Cardiac fibroblast (primary cell): Measurements from ENCODE around the gene VPS33A.

Experiments used
- DNase-seq, 2 donors: peaks; one replicate each; pipeline versions ENCODE4 v3.0.0 to v3.0.0-alpha.2; 2010; ENCODE audit warnings: low read depth in 2 of 2
- H3K4me3 ChIP-seq, 2 donors: replicated peaks in 1 of 2; 1 replicate in 1 of 2; 2 replicates in 1 of 2; pipeline ENCODE4 v1.5.1; 2011; ENCODE audit warnings: low read depth in 2 of 2, low read length in 2 of 2, mild to moderate bottlenecking in 2 of 2, moderate library complexity in 1 of 2
- TF ChIP-seq, protein P1 (sequence below): IDR thresholded peaks from one replicate; pipeline ENCODE4 v1.5.1; 2011; ENCODE audit warnings: low read depth, mild to moderate bottlenecking, low read length, inconsistent platforms

Gene VPS33A

DNA sequence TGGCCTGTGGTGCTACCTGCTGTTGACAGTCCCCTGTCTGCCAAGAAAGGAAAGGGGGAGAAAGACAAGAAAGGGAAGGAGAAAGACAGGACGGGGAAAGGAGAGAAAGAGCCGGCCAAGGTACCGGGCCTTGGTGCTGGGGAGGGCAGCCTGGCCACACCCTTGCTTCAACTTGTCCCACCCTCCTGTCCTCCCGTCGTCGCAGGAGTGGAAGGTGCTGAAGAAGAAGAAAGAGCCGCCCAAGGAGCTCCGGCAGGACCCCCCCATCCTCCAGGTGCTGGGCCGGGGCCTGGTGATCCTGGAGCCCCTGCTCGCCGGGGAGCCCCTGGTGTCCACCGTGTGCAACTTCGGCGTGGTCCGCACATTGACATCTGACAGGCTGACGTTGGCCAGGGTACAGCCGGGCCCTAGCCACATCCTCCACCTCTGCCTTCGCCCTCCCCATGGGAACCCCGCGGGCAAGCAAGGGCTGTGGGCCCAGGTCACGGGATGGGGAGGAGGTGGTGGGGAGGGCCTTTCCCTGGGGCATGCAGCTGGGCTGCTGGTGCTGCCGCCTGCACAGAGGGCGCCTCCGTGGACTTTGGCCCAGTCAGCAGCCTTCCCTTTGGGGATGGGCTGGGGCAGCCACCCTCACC, 65.6 kb downstream of the VPS33A start:
- no peak overlapping the region for H3K4me3 ChIP-seq
- DNase-seq: no peak
- TF ChIP-seq, protein P1, sequence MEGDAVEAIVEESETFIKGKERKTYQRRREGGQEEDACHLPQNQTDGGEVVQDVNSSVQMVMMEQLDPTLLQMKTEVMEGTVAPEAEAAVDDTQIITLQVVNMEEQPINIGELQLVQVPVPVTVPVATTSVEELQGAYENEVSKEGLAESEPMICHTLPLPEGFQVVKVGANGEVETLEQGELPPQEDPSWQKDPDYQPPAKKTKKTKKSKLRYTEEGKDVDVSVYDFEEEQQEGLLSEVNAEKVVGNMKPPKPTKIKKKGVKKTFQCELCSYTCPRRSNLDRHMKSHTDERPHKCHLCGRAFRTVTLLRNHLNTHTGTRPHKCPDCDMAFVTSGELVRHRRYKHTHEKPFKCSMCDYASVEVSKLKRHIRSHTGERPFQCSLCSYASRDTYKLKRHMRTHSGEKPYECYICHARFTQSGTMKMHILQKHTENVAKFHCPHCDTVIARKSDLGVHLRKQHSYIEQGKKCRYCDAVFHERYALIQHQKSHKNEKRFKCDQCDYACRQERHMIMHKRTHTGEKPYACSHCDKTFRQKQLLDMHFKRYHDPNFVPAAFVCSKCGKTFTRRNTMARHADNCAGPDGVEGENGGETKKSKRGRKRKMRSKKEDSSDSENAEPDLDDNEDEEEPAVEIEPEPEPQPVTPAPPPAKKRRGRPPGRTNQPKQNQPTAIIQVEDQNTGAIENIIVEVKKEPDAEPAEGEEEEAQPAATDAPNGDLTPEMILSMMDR: no peak

DNA sequence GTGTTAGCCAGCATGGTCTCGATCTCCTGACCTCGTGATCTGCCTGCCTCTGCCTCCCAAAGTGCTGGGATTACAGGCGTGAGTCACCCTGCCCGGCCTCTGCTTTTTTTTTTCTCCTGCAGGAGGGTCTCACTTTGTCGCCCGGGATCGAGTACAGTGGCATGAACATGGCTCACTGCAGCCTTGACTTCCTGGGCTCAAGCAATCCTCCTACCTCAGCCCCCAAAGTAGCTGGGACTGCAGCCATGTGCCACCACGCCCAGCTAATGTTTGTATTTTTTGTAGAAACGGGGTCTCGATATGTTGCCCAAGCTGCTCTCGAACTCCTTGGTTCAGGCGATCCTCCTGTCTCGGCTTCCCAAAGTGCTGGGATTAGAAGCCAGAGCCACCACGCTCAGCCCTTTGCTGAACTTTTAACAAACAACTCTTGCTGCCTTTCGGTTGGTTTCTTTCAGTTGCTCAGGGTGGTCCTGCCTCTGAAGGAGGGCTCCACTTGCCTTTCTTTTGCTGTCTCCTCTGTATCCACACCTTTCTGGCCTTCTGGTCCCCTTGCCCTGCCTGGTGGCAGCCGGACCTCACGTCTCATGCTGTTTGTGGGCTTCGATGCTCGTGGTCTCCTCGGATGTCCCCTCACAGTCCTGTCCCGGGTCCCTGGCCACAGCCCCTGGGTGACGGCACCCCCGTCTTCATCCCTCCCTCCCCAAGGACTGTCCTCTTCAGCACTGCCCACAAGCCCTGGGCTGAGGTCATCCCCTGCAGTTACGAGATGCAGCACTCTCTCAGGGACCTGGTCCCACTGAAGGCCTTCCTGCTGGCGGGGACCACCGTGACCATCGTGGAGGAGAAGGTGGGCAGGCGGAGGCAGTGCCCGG, 66.6 kb downstream of the VPS33A start:
- no peak overlapping the region for H3K4me3 ChIP-seq
- no peak for DNase-seq
- TF ChIP-seq, protein P1: no peak

DNA sequence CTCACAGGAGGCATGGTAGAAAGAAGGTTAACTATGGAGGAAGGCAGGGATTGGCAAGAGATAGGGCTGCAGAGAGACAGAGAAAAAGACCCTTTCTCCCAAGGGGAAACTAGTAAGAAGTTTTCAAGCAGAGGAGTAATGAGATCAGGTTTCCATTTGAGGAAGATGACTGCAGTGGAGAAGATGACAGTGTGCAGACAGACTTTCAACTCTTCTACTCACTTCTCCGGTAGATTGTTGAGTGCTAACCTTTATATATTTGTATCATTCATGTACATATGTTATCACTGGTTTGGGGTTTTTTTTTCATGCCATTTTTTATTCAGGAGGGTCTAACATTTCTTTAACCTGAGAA, 68.7 kb downstream of the VPS33A start:
- DNase-seq: peak in 1 of 2 donors; percentile 19
- TF ChIP-seq, protein P1: no peak
- H3K4me3 ChIP-seq: no peak overlapping the region

DNA sequence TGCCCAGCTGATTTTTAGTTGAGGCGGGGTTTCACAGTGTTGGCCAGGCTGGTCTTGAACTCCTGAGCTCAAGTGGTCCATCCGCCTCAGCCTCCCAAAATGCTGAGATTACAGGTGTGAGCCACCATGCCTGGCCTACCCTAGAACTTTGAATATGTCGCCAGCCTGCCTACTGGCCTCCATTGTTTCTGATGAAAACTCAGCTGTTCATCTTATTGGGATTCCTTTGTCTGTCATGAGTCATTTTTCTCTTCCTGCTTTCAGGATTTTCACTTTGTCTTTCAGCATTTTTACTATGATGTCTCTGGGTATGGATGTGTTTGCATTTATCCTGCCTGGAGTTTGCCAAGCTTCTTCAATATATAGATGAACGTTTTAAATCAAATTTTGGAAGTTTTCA, 70.9 kb downstream of the VPS33A start:
- H3K4me3 ChIP-seq: no peak overlapping the region
- DNase-seq: no peak
- TF ChIP-seq, protein P1: no peak

DNA sequence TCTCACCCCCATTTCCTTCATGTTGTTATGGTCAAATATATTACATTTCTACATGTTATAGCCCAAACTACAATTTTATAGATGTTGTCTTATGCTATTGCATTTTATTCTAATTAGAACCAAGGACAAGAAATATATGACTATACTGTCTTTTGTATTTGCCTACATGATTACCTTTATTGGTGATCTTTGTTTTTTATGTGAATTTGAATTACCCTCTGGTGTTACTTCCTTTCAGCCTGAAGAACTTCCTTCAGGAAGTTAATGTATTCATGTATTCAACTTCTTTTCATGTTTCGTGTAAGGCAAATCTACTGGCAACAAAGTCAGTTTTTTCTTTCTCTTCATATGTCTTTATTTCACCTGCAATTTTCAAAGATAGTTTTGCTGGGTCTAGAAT, 71.5 kb downstream of the VPS33A start:
- TF ChIP-seq, protein P1: no peak
- no peak for DNase-seq
- H3K4me3 ChIP-seq: no peak overlapping the region

DNA sequence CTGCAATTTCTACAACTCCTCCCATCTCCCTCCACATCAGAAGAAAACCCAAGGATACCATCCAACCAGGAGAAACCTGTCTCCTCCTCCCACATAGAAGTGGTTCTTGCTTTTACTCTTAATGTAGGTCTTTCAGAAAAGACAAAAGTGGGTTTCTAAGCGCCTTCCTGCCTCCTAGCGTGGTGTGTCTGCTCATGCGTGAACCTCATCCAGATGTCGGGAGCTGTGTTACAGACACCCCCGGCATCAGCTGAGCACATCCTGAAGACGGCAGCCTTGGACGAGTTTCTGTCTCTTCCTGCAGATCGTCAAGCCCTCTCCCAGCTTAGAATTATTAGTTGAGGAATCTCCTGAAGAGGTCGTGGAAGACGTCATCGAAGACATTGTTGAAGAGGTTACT, 73.9 kb downstream of the VPS33A start:
- TF ChIP-seq, protein P1: no peak
- no peak for DNase-seq
- no peak overlapping the region for H3K4me3 ChIP-seq
